Karpas-422 (cell line): ENCODE data around the gene TERF2IP. TPM values are rescaled to one million over a fixed set of nuclear protein-coding genes. Genes with fewer than 3 reads are reported as not detected.

Experiments
- DNase-seq: peaks from one replicate; pipeline ENCODE4 v3.0.0-alpha.2; 2015
- H2AFZ ChIP-seq: fragments of 200-600 bp; sonication (generic); 2 replicates; pipeline ENCODE4 v1.6.1; 2014; ENCODE audit warnings: antibody characterized with exemption, low read length, mixed read lengths
- H3K27ac ChIP-seq: fragments of 200-600 bp; sonication (generic); 2 replicates; pipeline ENCODE4 v1.5.1; 2014; ENCODE audit warnings: mild to moderate bottlenecking, low read length, moderate library complexity
- H3K27me3 ChIP-seq: fragments of 200-600 bp; sonication (generic); 2 replicates; pipeline ENCODE4 v1.6.1; 2014; ENCODE audit warnings: low read length, mixed read lengths
- H3K36me3 ChIP-seq: fragments of 200-600 bp; sonication (generic); 2 replicates; pipeline ENCODE4 v1.6.1; 2014; ENCODE audit warnings: low read length, mixed read lengths; ENCODE audit not compliant: insufficient read depth
- H3K4me1 ChIP-seq: fragments of 200-600 bp; sonication (generic); 2 replicates; pipeline ENCODE4 v1.6.1; 2014; ENCODE audit warnings: mild to moderate bottlenecking, low read length, mixed read lengths
- H3K4me2 ChIP-seq: fragments of 200-600 bp; sonication (generic); 2 replicates; pipeline ENCODE4 v1.6.1; 2014; ENCODE audit warnings: low read length, low read depth, mild to moderate bottlenecking; ENCODE audit not compliant: poor library complexity, severe bottlenecking
- H3K4me3 ChIP-seq: fragments of 200-600 bp; sonication (generic); 2 replicates; pipeline ENCODE4 v1.5.1; 2014; ENCODE audit warnings: mild to moderate bottlenecking, antibody characterized with exemption, low read length, mixed read lengths
- H3K79me2 ChIP-seq: fragments of 200-600 bp; sonication (generic); 2 replicates; pipeline ENCODE4 v1.6.1; 2014; ENCODE audit warnings: mild to moderate bottlenecking, low read length, mixed read lengths
- H3K9ac ChIP-seq: fragments of 200-600 bp; sonication (generic); 2 replicates; pipeline ENCODE4 v1.6.0; 2014; ENCODE audit warnings: low read length
- H3K9me2 ChIP-seq: fragments of 200-600 bp; sonication (generic), shearing (Covaris generic); replicated peaks from 2 replicates; pipeline ENCODE4 v1.6.0; 2014; ENCODE audit warnings: mild to moderate bottlenecking, low read length, moderate library complexity; ENCODE audit not compliant: insufficient read depth
- H3K9me3 ChIP-seq: fragments of 300-700, 200-600 bp; sonication (generic); 2 replicates; pipeline ENCODE4 v1.6.1; 2014; ENCODE audit warnings: low read length, mixed read lengths
- H4K20me1 ChIP-seq: fragments of 200-600 bp; sonication (generic); 2 replicates; pipeline ENCODE4 v1.6.1; 2014; ENCODE audit warnings: mild to moderate bottlenecking, antibody characterized with exemption, low read length, low read depth; ENCODE audit not compliant: insufficient read depth
- total RNA-seq: library from RNA; depleted of rRNA; stranded (reverse); fragments of >200 nt; shearing (Covaris generic); gene quantifications from 2 replicates; pipeline ENCODE4 v1.2.3, GENCODE V29; 2014; ENCODE audit warnings: low replicate concordance

TERF2IP gene
- total RNA-seq, 1 experiment from 2014 or later = 50.2 TPM

- Histone ChIP-seq H3K4me2 (no peak overlapping the region), H4K20me1 (no peaks in the 10 kb centered on the region), H3K9me2 (no peaks in the 10 kb centered on the region), H3K79me2 (no peaks in the 10 kb centered on the region), H3K9me3 (no peaks in the 10 kb centered on the region), H3K4me1 (no peaks in the 10 kb centered on the region), H3K36me3 (no peaks in the 10 kb centered on the region), H3K9ac (no peak overlapping the region), H3K4me3 (no peak overlapping the region), H3K27me3 (no peaks in the 10 kb centered on the region), H3K27ac (no peak overlapping the region), H2AFZ (no peak overlapping the region)
- DNase-seq = no peak
These were observed 34.7 kb downstream of the TERF2IP start for GRCh38 chr16:75682308-75682707.

DNA sequence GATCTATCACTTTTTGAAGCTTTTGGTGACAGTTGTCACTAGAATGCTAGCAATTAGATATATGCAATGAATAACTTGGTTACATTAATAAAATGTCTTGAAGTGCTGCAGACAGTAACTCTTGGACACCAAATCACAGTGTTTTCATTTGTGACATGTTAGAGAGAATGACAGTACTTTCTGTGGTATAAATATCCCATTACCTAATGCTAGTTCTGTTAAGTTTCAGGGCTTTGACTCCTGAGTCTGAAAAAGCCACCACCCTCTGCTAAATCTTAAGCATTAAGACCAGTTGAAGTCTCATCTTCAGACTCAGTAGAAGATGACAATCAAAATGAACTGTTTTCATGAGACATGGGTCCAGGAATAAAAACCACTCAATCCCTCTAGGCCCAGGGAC, 39.8 kb downstream of the TERF2IP start:
- Histone ChIP-seq H2AFZ (no peak overlapping the region), H3K4me1 (no peaks in the 10 kb centered on the region), H3K4me3 (no peak overlapping the region), H3K79me2 (no peaks in the 10 kb centered on the region), H3K36me3 (no peaks in the 10 kb centered on the region), H3K27ac (no peak overlapping the region), H3K9me3 (no peaks in the 10 kb centered on the region), H3K27me3 (no peaks in the 10 kb centered on the region), H3K9ac (no peak overlapping the region), H3K4me2 (no peak overlapping the region), H4K20me1 (no peaks in the 10 kb centered on the region), H3K9me2 (no peaks in the 10 kb centered on the region)
- no peak for DNase-seq

DNA sequence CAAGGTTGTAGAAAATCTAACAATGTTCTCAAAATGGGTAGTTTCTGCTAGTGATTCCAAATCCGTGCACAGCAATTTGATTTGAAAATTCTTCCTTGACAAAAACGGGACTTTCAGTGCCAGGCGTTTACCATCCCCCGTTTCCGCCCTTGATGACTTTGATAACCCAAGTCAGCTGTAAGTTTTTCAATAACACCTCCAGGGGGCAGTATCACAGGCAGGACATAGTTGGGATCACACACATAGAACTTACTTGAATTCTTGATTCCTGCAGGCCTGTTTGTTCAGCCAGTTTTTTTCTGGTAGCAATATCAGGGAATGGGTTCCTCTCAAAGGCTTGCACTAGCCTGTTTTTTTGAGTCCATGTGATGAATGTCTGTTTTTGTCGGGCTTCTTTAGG, 48.1 kb downstream of the TERF2IP start:
- Histone ChIP-seq H3K4me3 (no peak overlapping the region), H2AFZ (no peak overlapping the region), H3K9ac (no peak overlapping the region), H3K36me3 (no peaks in the 10 kb centered on the region), H3K9me2 (no peaks in the 10 kb centered on the region), H3K4me2 (no peak overlapping the region), H4K20me1 (no peaks in the 10 kb centered on the region), H3K27me3 (no peaks in the 10 kb centered on the region), H3K4me1 (no peaks in the 10 kb centered on the region), H3K79me2 (no peaks in the 10 kb centered on the region), H3K9me3 (no peaks in the 10 kb centered on the region), H3K27ac (no peak overlapping the region)
- DNase-seq = peak; percentile 61

- Histone ChIP-seq H3K4me3 (no peak overlapping the region), H3K79me2 (no peaks in the 10 kb centered on the region), H3K4me2 (no peak overlapping the region), H3K4me1 (no peaks in the 10 kb centered on the region), H3K9ac (no peak overlapping the region), H4K20me1 (no peaks in the 10 kb centered on the region), H3K9me2 (no peaks in the 10 kb centered on the region), H3K27me3 (no peaks in the 10 kb centered on the region), H3K36me3 (no peaks in the 10 kb centered on the region), H3K27ac (no peak overlapping the region), H2AFZ (no peak overlapping the region), H3K9me3 (no peaks in the 10 kb centered on the region)
- no peak for DNase-seq
These were observed 50.0 kb downstream of the TERF2IP start for GRCh38 chr16:75697571-75697970.

DNA sequence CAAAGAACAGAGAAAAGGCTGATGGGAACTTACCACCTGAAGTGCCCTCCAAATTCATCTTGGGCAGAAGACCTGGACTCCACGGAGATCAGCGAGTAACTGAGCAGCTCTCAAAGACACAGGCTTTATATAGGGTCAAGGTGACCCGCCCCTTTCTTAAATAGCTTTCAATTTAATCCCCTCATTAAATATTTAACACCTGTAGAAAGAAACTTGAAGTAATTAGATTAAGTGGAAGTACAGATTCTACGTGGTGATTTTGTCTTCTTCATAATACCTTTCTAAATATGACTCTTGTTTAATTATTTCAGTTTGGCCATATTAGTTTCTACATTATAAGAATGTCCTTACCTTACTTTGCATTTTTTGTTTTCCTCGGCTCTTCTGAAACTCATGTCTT, 53.8 kb downstream of the TERF2IP start, which contains the start of gene DUXB:
Gene DUXB, minus strand, starts transcription at position 101 of the 400 bp plus-strand sequence. Its CDS starts 43 bp downstream, at position 58.
- no peak within 1 kb of the TSS for H2AFZ ChIP-seq
- no peak for DNase-seq
- no peaks in the 10 kb centered on the region for H4K20me1 ChIP-seq
- no peak within 1 kb of the TSS for H3K4me2 ChIP-seq
- H3K27ac ChIP-seq = no peak within 1 kb of the TSS
- H3K79me2 ChIP-seq = no peaks in the 10 kb centered on the region
- no peak within 1 kb of the TSS for H3K9ac ChIP-seq
- H3K36me3 ChIP-seq = no peaks in the 10 kb centered on the region
- no peaks in the 10 kb centered on the region for H3K27me3 ChIP-seq
- H3K4me1 ChIP-seq = no peaks in the 10 kb centered on the region
- H3K9me2 ChIP-seq = no peaks in the 10 kb centered on the region
- H3K9me3 ChIP-seq = no peaks in the 10 kb centered on the region
- H3K4me3 ChIP-seq = no peak within 1 kb of the TSS

DNA sequence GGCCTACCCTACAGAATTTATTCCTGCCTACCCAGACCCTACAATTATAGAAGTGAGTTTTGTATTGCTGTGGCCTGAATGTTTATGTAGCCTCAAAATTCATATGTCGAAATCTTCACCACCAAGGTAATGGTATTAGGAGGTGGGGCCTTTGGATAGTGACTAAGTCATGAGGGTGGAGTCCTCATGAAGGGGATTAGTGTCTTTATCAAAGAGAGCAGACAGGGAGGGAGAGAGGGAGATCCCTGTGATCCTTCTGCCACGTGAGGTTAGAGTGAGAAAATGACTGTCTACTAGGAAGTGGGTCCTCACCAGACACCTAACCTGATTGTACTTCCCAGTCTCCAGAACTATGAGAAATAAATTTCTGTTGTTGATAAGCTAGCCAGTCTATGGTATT, 54.7 kb downstream of the TERF2IP start:
- Histone ChIP-seq H3K27ac (no peak overlapping the region), H3K4me1 (no peaks in the 10 kb centered on the region), H3K9me3 (no peaks in the 10 kb centered on the region), H3K79me2 (no peaks in the 10 kb centered on the region), H2AFZ (no peak overlapping the region), H4K20me1 (no peaks in the 10 kb centered on the region), H3K4me2 (no peak overlapping the region), H3K4me3 (no peak overlapping the region), H3K9me2 (no peaks in the 10 kb centered on the region), H3K36me3 (no peaks in the 10 kb centered on the region), H3K9ac (no peak overlapping the region), H3K27me3 (no peaks in the 10 kb centered on the region)
- DNase-seq = no peak

DNA sequence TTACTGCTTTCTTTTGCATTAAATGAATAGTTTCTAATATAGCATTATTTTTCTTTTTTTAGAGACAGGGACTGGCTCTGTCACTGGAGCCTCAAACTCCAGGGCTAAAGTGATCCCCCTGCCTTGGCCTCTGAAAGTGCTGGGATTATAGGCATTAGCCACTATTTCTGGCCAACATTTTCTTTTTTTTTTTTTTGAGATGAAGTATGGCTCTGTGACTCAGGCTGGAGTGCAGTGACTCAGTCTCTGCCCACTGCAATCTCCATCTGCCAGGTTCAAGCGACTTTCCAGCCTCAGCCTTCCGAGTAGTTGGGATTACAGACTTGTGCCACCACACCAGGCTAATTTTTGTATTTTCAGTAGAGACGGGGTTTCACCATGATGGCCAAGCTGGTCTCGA, 55.7 kb downstream of the TERF2IP start:
- Histone ChIP-seq H3K4me2 (no peak overlapping the region), H3K27me3 (no peaks in the 10 kb centered on the region), H3K36me3 (no peaks in the 10 kb centered on the region), H3K9me2 (no peaks in the 10 kb centered on the region), H3K79me2 (no peaks in the 10 kb centered on the region), H2AFZ (no peak overlapping the region), H3K4me1 (no peaks in the 10 kb centered on the region), H3K4me3 (no peak overlapping the region), H3K27ac (no peak overlapping the region), H3K9me3 (no peaks in the 10 kb centered on the region), H4K20me1 (no peaks in the 10 kb centered on the region), H3K9ac (no peak overlapping the region)
- DNase-seq = no peak
